Left hindlimb (tissue), 1 donor: Measurements from ENCODE around the gene SETD1B.
"Not testable (repeated sequence)": the region's sequence is repeated elsewhere in the genome, so short reads cannot be mapped to it uniquely, and the experiment has no call there.

Experiments
- DNase-seq: peaks from one replicate; pipeline ENCODE4 v3.0.0-alpha.2; 2018

The SETD1B gene

GRCh38 chr12:121828306-121828705, 24.5 kb downstream of the SETD1B start:
- DNase-seq, result no peak

GRCh38 chr12:121828826-121829225, 25.0 kb downstream of the SETD1B start:
- DNase-seq, result no peak

- no peak for DNase-seq
These were observed 25.6 kb downstream of the SETD1B start for GRCh38 chr12:121829250-121829918.

GRCh38 chr12:121830134-121830533, 26.3 kb downstream of the SETD1B start:
- DNase-seq, result no peak

- no peak for DNase-seq
These were observed 26.9 kb downstream of the SETD1B start for GRCh38 chr12:121830588-121831265.

GRCh38 chr12:121831571-121832245, 27.9 kb downstream of the SETD1B start:
- DNase-seq, result no peak

- no peak for DNase-seq
These were observed 33.9 kb downstream of the SETD1B start for GRCh38 chr12:121837680-121838079.

GRCh38 chr12:121838126-121838525, 34.3 kb downstream of the SETD1B start:
- no peak for DNase-seq

- DNase-seq, result peak; percentile 96
These were observed 35.5 kb downstream of the SETD1B start for GRCh38 chr12:121839106-121839992.

- no peak for DNase-seq
These were observed 36.4 kb downstream of the SETD1B start for GRCh38 chr12:121839993-121840761.

GRCh38 chr12:121843236-121843982, 39.6 kb downstream of the SETD1B start:
- DNase-seq, result no peak

- DNase-seq, result no peak
These were observed 41.9 kb downstream of the SETD1B start for GRCh38 chr12:121845701-121846100.

GRCh38 chr12:121849211-121849610, 45.4 kb downstream of the SETD1B start:
- no peak for DNase-seq

GRCh38 chr12:121849665-121850064, 45.9 kb downstream of the SETD1B start:
- no peak for DNase-seq

- DNase-seq, result not testable (repeated sequence)
These were observed 48.6 kb downstream of the SETD1B start for GRCh38 chr12:121852392-121852791.

- no peak for DNase-seq
These were observed 53.8 kb downstream of the SETD1B start for GRCh38 chr12:121857322-121858246.

GRCh38 chr12:121858318-121858661, 54.5 kb downstream of the SETD1B start:
- no peak for DNase-seq

GRCh38 chr12:121858662-121859572, 55.1 kb downstream of the SETD1B start, which contains the start of gene HPD:
TSS of gene HPD (minus strand) at chr12:121858859. CDS start at chr12:121858823, 36 bp downstream.
- peak; percentile 44 for DNase-seq

GRCh38 chr12:121860257-121860656, 56.4 kb downstream of the SETD1B start:
- DNase-seq, result no peak
